Measurements from ENCODE around the gene EPHA10. TPM values are rescaled to one million over a fixed set of nuclear protein-coding genes. Genes with fewer than 3 reads are reported as not detected.

EPHA10 gene
- total RNA-seq, 6 donors from 2014 or later = 0.76 to 1.7 (median 0.92) TPM; not detected in 2

DNA sequence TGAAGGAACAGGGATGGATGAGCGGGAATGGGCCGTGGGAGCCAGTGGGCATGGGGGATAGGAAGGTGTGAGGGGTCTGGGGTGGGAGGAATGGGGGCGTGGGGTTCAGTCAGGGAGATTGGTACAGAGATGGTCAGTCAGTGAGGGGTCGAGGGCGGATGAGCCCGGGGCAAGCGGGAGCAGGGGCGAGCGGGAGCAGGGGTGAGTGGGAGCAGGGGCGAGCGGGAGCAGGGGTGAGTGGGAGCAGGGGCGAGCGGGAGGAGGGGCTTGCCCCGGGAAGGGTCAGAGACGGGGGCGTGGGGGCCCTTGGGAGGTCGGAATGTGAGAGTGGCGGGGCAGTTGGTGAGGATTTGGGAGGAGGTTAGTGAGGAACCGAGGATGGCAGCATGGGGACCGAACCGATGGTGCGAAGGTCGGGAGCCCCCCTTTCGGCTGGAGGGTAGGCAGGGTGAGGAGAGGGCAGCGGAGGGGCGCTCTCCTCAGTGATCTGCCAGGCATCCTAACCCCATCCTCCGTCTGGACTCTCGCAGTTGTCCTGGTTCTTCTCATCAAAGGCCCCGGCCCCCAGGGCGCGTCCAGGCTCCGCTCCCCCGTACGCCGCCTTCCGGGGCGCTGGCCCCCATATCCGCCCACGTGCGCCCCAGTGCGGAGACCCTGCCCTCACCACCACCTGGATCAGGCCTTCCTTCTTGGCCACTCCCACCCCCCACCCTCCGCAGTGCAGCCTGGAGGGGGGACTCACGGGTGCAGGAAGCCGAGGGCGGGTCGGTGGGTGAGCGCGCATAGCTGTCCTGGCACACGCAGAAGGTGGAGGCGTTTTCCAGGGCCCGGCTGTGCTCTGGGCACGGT is 11.2 kb downstream of the EPHA10 start:
- Histone ChIP-seq H3K4me3 (peak overlapping the region in 3 of 4 donors; percentile 46 to 50 (median 47)), H3K36me3 (no peaks in the 10 kb centered on the region), H3K9me3 (no peaks in the 10 kb centered on the region), H3K4me1 (peaks cover 4 to 16% (median 6%) of the 10 kb centered on the region in 4 donors), H3K27me3 (peaks cover 0 to 24% (median 12%) of the 10 kb centered on the region in 4 donors), H3K27ac (no peak overlapping the region)
- TF ChIP-seq POLR2AphosphoS5 (IDR thresholded peaks at IDR 0.05) (no peak), EP300 (IDR thresholded peaks at IDR 0.05) (no peak), POLR2A (IDR thresholded peaks at IDR 0.05) (no peak)
- TF ChIP-seq, protein P1, sequence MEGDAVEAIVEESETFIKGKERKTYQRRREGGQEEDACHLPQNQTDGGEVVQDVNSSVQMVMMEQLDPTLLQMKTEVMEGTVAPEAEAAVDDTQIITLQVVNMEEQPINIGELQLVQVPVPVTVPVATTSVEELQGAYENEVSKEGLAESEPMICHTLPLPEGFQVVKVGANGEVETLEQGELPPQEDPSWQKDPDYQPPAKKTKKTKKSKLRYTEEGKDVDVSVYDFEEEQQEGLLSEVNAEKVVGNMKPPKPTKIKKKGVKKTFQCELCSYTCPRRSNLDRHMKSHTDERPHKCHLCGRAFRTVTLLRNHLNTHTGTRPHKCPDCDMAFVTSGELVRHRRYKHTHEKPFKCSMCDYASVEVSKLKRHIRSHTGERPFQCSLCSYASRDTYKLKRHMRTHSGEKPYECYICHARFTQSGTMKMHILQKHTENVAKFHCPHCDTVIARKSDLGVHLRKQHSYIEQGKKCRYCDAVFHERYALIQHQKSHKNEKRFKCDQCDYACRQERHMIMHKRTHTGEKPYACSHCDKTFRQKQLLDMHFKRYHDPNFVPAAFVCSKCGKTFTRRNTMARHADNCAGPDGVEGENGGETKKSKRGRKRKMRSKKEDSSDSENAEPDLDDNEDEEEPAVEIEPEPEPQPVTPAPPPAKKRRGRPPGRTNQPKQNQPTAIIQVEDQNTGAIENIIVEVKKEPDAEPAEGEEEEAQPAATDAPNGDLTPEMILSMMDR (IDR thresholded peaks at IDR 0.05) = no peak
- WGBS, 2 donors = 5 to 10% methylated on average over 26 to 46 of the region's 52 CpGs
- peak in 1 of 2 donors; percentile 64 for DNase-seq
- peak in 1 of 2 donors; percentile 7 for ATAC-seq (ENCODE audit: low FRiP score in 2 of 2)

GRCh38 chr1:37752583-37753471 is 12.1 kb downstream of the EPHA10 start:
- peaks cover 0 to 24% (median 12%) of the 10 kb centered on the region in 4 donors for H3K27me3 ChIP-seq
- H3K9me3 ChIP-seq = no peaks in the 10 kb centered on the region
- TF ChIP-seq, protein P1 (IDR thresholded peaks at IDR 0.05) = no peak
- TF ChIP-seq POLR2AphosphoS5 (IDR thresholded peaks at IDR 0.05) (no peak), POLR2A (IDR thresholded peaks at IDR 0.05) (no peak), EP300 (IDR thresholded peaks at IDR 0.05) (no peak)
- ATAC-seq (ENCODE audit: low FRiP score in 2 of 2) (peak in 1 of 2 donors; percentile 50), DNase-seq (peak in 1 of 2 donors; percentile 90)
- H3K36me3 ChIP-seq = no peaks in the 10 kb centered on the region
- H3K27ac ChIP-seq = no peak overlapping the region
- WGBS, 2 donors = 4 to 10% methylated on average over 15 to 42 of the region's 105 CpGs
- peaks cover 4 to 16% (median 6%) of the 10 kb centered on the region in 4 donors for H3K4me1 ChIP-seq
- peak overlapping the region in 3 of 4 donors; percentile 46 to 50 (median 47) for H3K4me3 ChIP-seq

- Histone ChIP-seq H3K4me1 (peaks cover 4 to 16% (median 6%) of the 10 kb centered on the region in 4 donors), H3K27me3 (peaks cover 0 to 24% (median 12%) of the 10 kb centered on the region in 4 donors), H3K9me3 (peaks cover 0 to 1% (median 0%) of the 10 kb centered on the region in 4 donors), H3K4me3 (peak overlapping the region in 3 of 4 donors; percentile 46 to 50 (median 47)), H3K36me3 (no peaks in the 10 kb centered on the region), H3K27ac (no peak overlapping the region)
- DNase-seq (no peak), ATAC-seq (ENCODE audit: low FRiP score in 2 of 2) (no peak)
- WGBS, 2 donors = 28 to 30% methylated on average over 11 of the region's 11 CpGs
- no peak for TF ChIP-seq EP300 (IDR thresholded peaks at IDR 0.05)
- TF ChIP-seq, protein P1 (IDR thresholded peaks at IDR 0.05) = no peak
These were observed 12.7 kb downstream of the EPHA10 start for GRCh38 chr1:37752213-37752582.

- H3K36me3 ChIP-seq = no peaks in the 10 kb centered on the region
- H3K27ac ChIP-seq = no peak overlapping the region
- TF ChIP-seq EP300 (IDR thresholded peaks at IDR 0.05) (no peak), POLR2A (IDR thresholded peaks at IDR 0.05) (no peak)
- peaks cover 4 to 16% (median 6%) of the 10 kb centered on the region in 4 donors for H3K4me1 ChIP-seq
- no peak for ATAC-seq (ENCODE audit: low FRiP score in 2 of 2)
- H3K9me3 ChIP-seq = peaks cover 0 to 6% (median 0%) of the 10 kb centered on the region in 4 donors
- DNase-seq = no peak
- no peak overlapping the region for H3K4me3 ChIP-seq
- peaks cover 0 to 17% (median 8%) of the 10 kb centered on the region in 4 donors for H3K27me3 ChIP-seq
- WGBS, 2 donors = 86 to 87% methylated on average over 1 of the region's 1 CpG
These were observed 16.4 kb downstream of the EPHA10 start for GRCh38 chr1:37748565-37748964.

DNA sequence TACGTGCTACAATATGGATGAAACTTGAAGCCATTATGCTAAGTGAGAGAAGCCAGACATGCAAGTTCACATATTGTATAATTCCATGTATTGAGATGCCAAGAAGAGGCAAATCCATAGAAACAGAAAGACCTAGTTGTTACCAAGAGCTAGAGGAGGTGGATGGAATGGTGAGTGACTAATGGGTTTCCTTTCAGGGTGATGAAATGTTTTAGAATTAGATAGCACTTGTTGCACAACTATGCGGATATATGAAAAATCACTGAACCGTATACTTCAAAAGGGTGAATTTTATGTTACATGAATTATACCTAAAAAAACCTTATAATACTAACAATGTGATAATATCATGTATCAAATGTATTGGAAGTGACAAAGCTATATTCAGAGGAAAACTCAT is 18.1 kb downstream of the EPHA10 start:
- Histone ChIP-seq H3K4me1 (no peaks in the 10 kb centered on the region), H3K4me3 (no peak overlapping the region), H3K27me3 (peaks cover 0 to 3% (median 0%) of the 10 kb centered on the region in 4 donors), H3K36me3 (no peaks in the 10 kb centered on the region), H3K27ac (no peak overlapping the region), H3K9me3 (peaks cover 0 to 6% (median 0%) of the 10 kb centered on the region in 4 donors)
- ATAC-seq (ENCODE audit: low FRiP score in 2 of 2) (no peak), DNase-seq (no peak)
- TF ChIP-seq POLR2A (IDR thresholded peaks at IDR 0.05) = no peak
- TF ChIP-seq, protein P1 (IDR thresholded peaks at IDR 0.05) = no peak
- TF ChIP-seq POLR2AphosphoS5 (IDR thresholded peaks at IDR 0.05) = no peak
- TF ChIP-seq EP300 (IDR thresholded peaks at IDR 0.05) = no peak
- WGBS, 2 donors = 91 to 94% methylated on average over 3 of the region's 3 CpGs
